HUDEP-2 (cell line): ENCODE results near the gene VKORC1.

Experiments
- DNase-seq, 76 experiments: peaks; one replicate each; lab custom pipeline; 2025; ENCODE audit not compliant: unreplicated experiment in 76 of 76; lab: John Stamatoyannopoulos, UW

The VKORC1 gene

GRCh38 chr16:31130899-31131298 lies 36.3 kb upstream of the VKORC1 start:
- DNase-seq, result no peak

- no peak for DNase-seq
Observed at GRCh38 chr16:31130336-31130891, 35.8 kb upstream of the VKORC1 start.

- DNase-seq, result peak in 4 of 76 experiments; percentile 4 to 16 (median 10)
Observed at GRCh38 chr16:31129568-31130335, 35.2 kb upstream of the VKORC1 start.

GRCh38 chr16:31128711-31129567 lies 34.3 kb upstream of the VKORC1 start:
- peak in 70 of 76 experiments; percentile 20 to 87 (median 63) for DNase-seq

GRCh38 chr16:31127182-31127581 lies 32.6 kb upstream of the VKORC1 start:
- DNase-seq, result no peak

- DNase-seq, result no peak
Observed at GRCh38 chr16:31125844-31126243, 31.2 kb upstream of the VKORC1 start.

- DNase-seq, result no peak
Observed at GRCh38 chr16:31120129-31120528, 25.5 kb upstream of the VKORC1 start.

GRCh38 chr16:31118223-31119155 lies 23.9 kb upstream of the VKORC1 start:
- DNase-seq, result peak in 1 of 76 experiments; percentile 2

- DNase-seq, result peak in 74 of 76 experiments; percentile 43 to 98 (median 96)
Observed at GRCh38 chr16:31117384-31118222, 23.0 kb upstream of the VKORC1 start, which contains the start of gene KAT8. Gene KAT8, plus strand, starts transcription at chr16:31117664. Its CDS starts 18 bp downstream, at chr16:31117682.

GRCh38 chr16:31114468-31114867 lies 19.9 kb upstream of the VKORC1 start:
- no peak for DNase-seq

- DNase-seq, result no peak
Observed at GRCh38 chr16:31113121-31114120, 18.8 kb upstream of the VKORC1 start.

- DNase-seq, result no peak
Observed at GRCh38 chr16:31112711-31113110, 18.1 kb upstream of the VKORC1 start.

GRCh38 chr16:31111881-31112466 lies 17.4 kb upstream of the VKORC1 start:
- no peak for DNase-seq

GRCh38 chr16:31110106-31111034 lies 15.8 kb upstream of the VKORC1 start:
- no peak for DNase-seq

- no peak for DNase-seq
Observed at GRCh38 chr16:31109622-31110021, 15.0 kb upstream of the VKORC1 start.

- DNase-seq, result no peak
Observed at GRCh38 chr16:31108794-31109558, 14.4 kb upstream of the VKORC1 start.
